Measurements from ENCODE around the gene MAPK8IP3.

Gene MAPK8IP3

GRCh38 chr16:1723450-1724147, 17.6 kb downstream of the MAPK8IP3 start:
- no peak for TF ChIP-seq EGR1 (IDR thresholded peaks at IDR 0.05)
- TF ChIP-seq TAF1 (IDR thresholded peaks at IDR 0.05; ENCODE audit: low read depth), result no peak
- TF ChIP-seq CREB1 (IDR thresholded peaks at IDR 0.05; ENCODE audit: low read depth), result no peak
- TF ChIP-seq USF1 (IDR thresholded peaks at IDR 0.05), result no peak
- no peak for TF ChIP-seq REST (IDR thresholded peaks at IDR 0.05; ENCODE audit: low read depth)
- TF ChIP-seq EP300 (IDR thresholded peaks at IDR 0.05; ENCODE audit: borderline replicate concordance), result no peak
- TF ChIP-seq CEBPB (IDR thresholded peaks at IDR 0.05), result no peak
- TF ChIP-seq YY1 (IDR thresholded peaks at IDR 0.05; ENCODE audit: low read depth), result no peak
- peak; percentile 50 for TF ChIP-seq RAD21 (IDR thresholded peaks at IDR 0.05; ENCODE audit: low read depth)

- TF ChIP-seq EGR1 (IDR thresholded peaks at IDR 0.05) (no peak), TAF1 (IDR thresholded peaks at IDR 0.05; ENCODE audit: low read depth) (no peak), TEAD4 (IDR thresholded peaks at IDR 0.05) (no peak), USF1 (IDR thresholded peaks at IDR 0.05) (no peak), TCF12 (IDR thresholded peaks at IDR 0.05; ENCODE audit: low read depth) (no peak), YY1 (IDR thresholded peaks at IDR 0.05; ENCODE audit: low read depth) (no peak)
These were observed 18.5 kb downstream of the MAPK8IP3 start for GRCh38 chr16:1724491-1724890.

GRCh38 chr16:1726661-1727502, 20.9 kb downstream of the MAPK8IP3 start:
- TF ChIP-seq ZBTB7A (IDR thresholded peaks at IDR 0.05; ENCODE audit: low read depth) (no peak), EGR1 (IDR thresholded peaks at IDR 0.05) (no peak), RAD21 (IDR thresholded peaks at IDR 0.05; ENCODE audit: low read depth) (no peak), FOXM1 (IDR thresholded peaks at IDR 0.05; ENCODE audit: borderline replicate concordance, low read depth) (no peak), MAX (IDR thresholded peaks at IDR 0.05) (no peak), EP300 (IDR thresholded peaks at IDR 0.05; ENCODE audit: borderline replicate concordance) (no peak), CREB1 (IDR thresholded peaks at IDR 0.05; ENCODE audit: low read depth) (no peak), TAF1 (IDR thresholded peaks at IDR 0.05; ENCODE audit: low read depth) (no peak), NFIC (IDR thresholded peaks at IDR 0.05) (no peak), USF1 (IDR thresholded peaks at IDR 0.05) (no peak), REST (IDR thresholded peaks at IDR 0.05; ENCODE audit: low read depth) (no peak), TEAD4 (IDR thresholded peaks at IDR 0.05) (no peak), TCF12 (IDR thresholded peaks at IDR 0.05; ENCODE audit: low read depth) (no peak), YY1 (IDR thresholded peaks at IDR 0.05; ENCODE audit: low read depth) (no peak), CEBPB (IDR thresholded peaks at IDR 0.05) (no peak)

GRCh38 chr16:1727651-1728624, 21.9 kb downstream of the MAPK8IP3 start:
- TF ChIP-seq ZBTB7A (IDR thresholded peaks at IDR 0.05; ENCODE audit: low read depth) (no peak), CEBPB (IDR thresholded peaks at IDR 0.05) (no peak), NFIC (IDR thresholded peaks at IDR 0.05) (no peak), CREB1 (IDR thresholded peaks at IDR 0.05; ENCODE audit: low read depth) (no peak), RAD21 (IDR thresholded peaks at IDR 0.05; ENCODE audit: low read depth) (no peak), MAX (IDR thresholded peaks at IDR 0.05) (no peak), YY1 (IDR thresholded peaks at IDR 0.05; ENCODE audit: low read depth) (no peak), EGR1 (IDR thresholded peaks at IDR 0.05) (no peak), REST (IDR thresholded peaks at IDR 0.05; ENCODE audit: low read depth) (no peak), TAF1 (IDR thresholded peaks at IDR 0.05; ENCODE audit: low read depth) (no peak), FOXM1 (IDR thresholded peaks at IDR 0.05; ENCODE audit: borderline replicate concordance, low read depth) (no peak), TCF12 (IDR thresholded peaks at IDR 0.05; ENCODE audit: low read depth) (no peak), USF1 (IDR thresholded peaks at IDR 0.05) (no peak), EP300 (IDR thresholded peaks at IDR 0.05; ENCODE audit: borderline replicate concordance) (no peak), TEAD4 (IDR thresholded peaks at IDR 0.05) (no peak)
